H1 (cell line): ENCODE measurements around the gene BRD4.

Experiments
- ATF2 ChIP-seq: IDR thresholded peaks from 2 replicates; pipeline ENCODE4 v1.6.1; 2012; ENCODE audit warnings: low read length, inconsistent platforms
- CHD2 ChIP-seq: IDR thresholded peaks from 2 replicates; pipeline ENCODE4 v1.6.1; 2012; ENCODE audit warnings: low read length, improper control_type of control experiment
- EZH2 ChIP-seq: fragments of 200-600 bp; sonication (generic); IDR thresholded peaks from 2 replicates; pipeline ENCODE4 v1.7.1; 2012; ENCODE audit warnings: low read depth, mild to moderate bottlenecking, moderate library complexity, low read length, inconsistent platforms; ENCODE audit not compliant: severe bottlenecking
- HDAC6 ChIP-seq: IDR thresholded peaks from one replicate; pipeline ENCODE4 v1.7.1; 2012; ENCODE audit warnings: low read depth, mild to moderate bottlenecking, inconsistent platforms, low read length, moderate library complexity
- JUND ChIP-seq: IDR thresholded peaks from 2 replicates; pipeline ENCODE4 v1.6.1; 2011; ENCODE audit warnings: mild to moderate bottlenecking, improper control_type of control experiment, low read length
- POLR2A ChIP-seq, 2 experiments: IDR thresholded peaks; 1 replicate in 1 of 2; 2 replicates in 1 of 2; pipeline ENCODE4 v1.6.1; 2011; ENCODE audit warnings: low read depth in 2 of 2, low read length in 2 of 2, mild to moderate bottlenecking in 2 of 2; ENCODE audit errors: control extremely low read depth in 1 of 2
- POLR2AphosphoS5 ChIP-seq: IDR thresholded peaks from 2 replicates; pipeline ENCODE4 v1.6.1; 2011; ENCODE audit warnings: low read depth, low read length
- RAD21 ChIP-seq, 2 experiments: IDR thresholded peaks in 1 of 2; conservative IDR thresholded peaks in 1 of 2; 2 replicates each; pipeline ENCODE4 v1.6.1; 2011; ENCODE audit warnings: low read depth in 2 of 2, low read length in 2 of 2, improper control_type of control experiment in 1 of 2, inconsistent platforms in 1 of 2, mild to moderate bottlenecking in 1 of 2, moderate library complexity in 1 of 2
- RXRA ChIP-seq: IDR thresholded peaks from 2 replicates; pipeline ENCODE4 v1.6.1; 2011; ENCODE audit warnings: low read depth, mild to moderate bottlenecking, low read length, moderate library complexity; ENCODE audit not compliant: insufficient read depth
- ZNF274 ChIP-seq: IDR thresholded peaks from 2 replicates; pipeline ENCODE4 v1.7.0; 2012; ENCODE audit warnings: low read length, borderline replicate concordance; ENCODE audit errors: extremely low read depth
- TF ChIP-seq, protein P1 (sequence below): IDR thresholded peaks from 2 replicates; pipeline ENCODE4 v1.6.1; 2011; ENCODE audit warnings: low read depth, mild to moderate bottlenecking, low read length; ENCODE audit not compliant: insufficient read depth
- TF ChIP-seq, protein P2 (sequence below), 3 experiments: IDR thresholded peaks; 1 replicate in 2 of 3; 2 replicates in 1 of 3; pipeline versions ENCODE4 v1.5.1 to v1.6.1; 2011; ENCODE audit warnings: low read length in 3 of 3, mild to moderate bottlenecking in 3 of 3, inconsistent platforms in 2 of 3, low read depth in 1 of 3, moderate library complexity in 1 of 3; ENCODE audit not compliant: insufficient read depth in 1 of 3; ENCODE audit errors: control extremely low read depth in 1 of 3
- TF ChIP-seq, protein P3 (sequence below): IDR thresholded peaks from 2 replicates; pipeline ENCODE4 v1.6.1; 2012; ENCODE audit warnings: inconsistent platforms

- TF ChIP-seq, protein P1, sequence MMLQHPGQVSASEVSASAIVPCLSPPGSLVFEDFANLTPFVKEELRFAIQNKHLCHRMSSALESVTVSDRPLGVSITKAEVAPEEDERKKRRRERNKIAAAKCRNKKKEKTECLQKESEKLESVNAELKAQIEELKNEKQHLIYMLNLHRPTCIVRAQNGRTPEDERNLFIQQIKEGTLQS = no peak
- no peak for TF ChIP-seq EZH2
- no peak for TF ChIP-seq RXRA
- TF ChIP-seq, protein P2, sequence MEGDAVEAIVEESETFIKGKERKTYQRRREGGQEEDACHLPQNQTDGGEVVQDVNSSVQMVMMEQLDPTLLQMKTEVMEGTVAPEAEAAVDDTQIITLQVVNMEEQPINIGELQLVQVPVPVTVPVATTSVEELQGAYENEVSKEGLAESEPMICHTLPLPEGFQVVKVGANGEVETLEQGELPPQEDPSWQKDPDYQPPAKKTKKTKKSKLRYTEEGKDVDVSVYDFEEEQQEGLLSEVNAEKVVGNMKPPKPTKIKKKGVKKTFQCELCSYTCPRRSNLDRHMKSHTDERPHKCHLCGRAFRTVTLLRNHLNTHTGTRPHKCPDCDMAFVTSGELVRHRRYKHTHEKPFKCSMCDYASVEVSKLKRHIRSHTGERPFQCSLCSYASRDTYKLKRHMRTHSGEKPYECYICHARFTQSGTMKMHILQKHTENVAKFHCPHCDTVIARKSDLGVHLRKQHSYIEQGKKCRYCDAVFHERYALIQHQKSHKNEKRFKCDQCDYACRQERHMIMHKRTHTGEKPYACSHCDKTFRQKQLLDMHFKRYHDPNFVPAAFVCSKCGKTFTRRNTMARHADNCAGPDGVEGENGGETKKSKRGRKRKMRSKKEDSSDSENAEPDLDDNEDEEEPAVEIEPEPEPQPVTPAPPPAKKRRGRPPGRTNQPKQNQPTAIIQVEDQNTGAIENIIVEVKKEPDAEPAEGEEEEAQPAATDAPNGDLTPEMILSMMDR (IDR thresholded peaks at IDR 0.05; ENCODE audit: control extremely low read depth in 1 of 3, insufficient read depth in 1 of 3, low read depth in 1 of 3, low read length in 3 of 3) = no peak
- TF ChIP-seq, protein P3, sequence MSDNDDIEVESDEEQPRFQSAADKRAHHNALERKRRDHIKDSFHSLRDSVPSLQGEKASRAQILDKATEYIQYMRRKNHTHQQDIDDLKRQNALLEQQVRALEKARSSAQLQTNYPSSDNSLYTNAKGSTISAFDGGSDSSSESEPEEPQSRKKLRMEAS = no peak
- no peak for TF ChIP-seq JUND
- peak in 1 of 2 experiments; percentile 69; a peak in 1 of 3 replicates for TF ChIP-seq POLR2A (IDR thresholded peaks at IDR 0.05; ENCODE audit: control extremely low read depth in 1 of 2, low read depth in 2 of 2, low read length in 2 of 2)
- no peak for TF ChIP-seq ZNF274
- TF ChIP-seq POLR2AphosphoS5 = peak; percentile 45
- TF ChIP-seq CHD2 = no peak
- no peak for TF ChIP-seq HDAC6
- no peak for TF ChIP-seq ATF2
- TF ChIP-seq RAD21 (IDR thresholded peaks at IDR 0.05 in 1 of 2, conservative IDR thresholded peaks at IDR 0.05 in 1 of 2; ENCODE audit: low read depth in 2 of 2, low read length in 2 of 2) = no peak
Measured at GRCh38 chr19:15223649-15224361, 108.5 kb downstream of the BRD4 start.
